Vagina (tissue), 2 donors: ENCODE results near the gene DDX49. TPM values are rescaled to one million over a fixed set of nuclear protein-coding genes. Genes with fewer than 3 reads are reported as not detected.

Experiments used
- DNase-seq, 2 donors: peaks; one replicate each; pipeline ENCODE4 v3.0.0-alpha.2; 2017; ENCODE audit errors: extremely low spot score in 2 of 2
- H3K27ac ChIP-seq: fragments of 200-600 bp; sonication (generic); one replicate; pipeline ENCODE4 v1.5.1; 2019
- H3K27me3 ChIP-seq: fragments of 200-600 bp; sonication (generic); one replicate; pipeline ENCODE4 v1.5.1; 2019
- H3K36me3 ChIP-seq, 2 donors: fragments of 200-600 bp; sonication (generic); one replicate each; pipeline ENCODE4 v1.5.1; 2017 to 2019
- H3K4me1 ChIP-seq: fragments of 200-600 bp; sonication (generic); one replicate; pipeline ENCODE4 v1.5.1; 2019
- H3K4me3 ChIP-seq, 2 donors: fragments of 200-600 bp; sonication (generic); 1 replicate in 1 of 2; 2 replicates in 1 of 2; pipeline ENCODE4 v1.5.1; 2016 to 2019
- H3K9me3 ChIP-seq: fragments of 200-600 bp; sonication (generic); one replicate; pipeline ENCODE4 v1.5.1; 2019
- CTCF ChIP-seq, 3 experiments: fragments of 450-650 bp in 2 of 3; fragments of 200-600 bp in 1 of 3; sonication (generic) in 1 of 3; IDR thresholded peaks; one replicate each; pipeline ENCODE4 v1.5.1; 2017 to 2019; ENCODE audit warnings: antibody characterized with exemption in 3 of 3, mild to moderate bottlenecking in 2 of 3, moderate library complexity in 2 of 3
- POLR2A ChIP-seq, 2 donors: fragments of 450-650 bp; IDR thresholded peaks; one replicate each; pipeline ENCODE4 v1.6.1; 2017; ENCODE audit warnings: antibody characterized with exemption in 2 of 2, mild to moderate bottlenecking in 2 of 2, moderate library complexity in 2 of 2
- POLR2AphosphoS5 ChIP-seq, 2 donors: sonication (generic); formaldehyde crosslinking; IDR thresholded peaks; one replicate each; pipeline ENCODE4 v1.9.0; 2017; ENCODE audit warnings: antibody characterized with exemption in 2 of 2, mild to moderate bottlenecking in 2 of 2, low read depth in 1 of 2; ENCODE audit not compliant: insufficient read depth in 1 of 2
- intact Hi-C: fragments of 100-400 bp; cut with DNase I; formaldehyde crosslinking; loops from one replicate; pipeline ENCODE4 v1.15.1; 2023
- total RNA-seq: library from RNA; depleted of rRNA; stranded (reverse); fragments of >200 nt; gene quantifications from one replicate; pipeline ENCODE4 v1.2.3, GENCODE V29; 2016

The DDX49 gene, protein sequence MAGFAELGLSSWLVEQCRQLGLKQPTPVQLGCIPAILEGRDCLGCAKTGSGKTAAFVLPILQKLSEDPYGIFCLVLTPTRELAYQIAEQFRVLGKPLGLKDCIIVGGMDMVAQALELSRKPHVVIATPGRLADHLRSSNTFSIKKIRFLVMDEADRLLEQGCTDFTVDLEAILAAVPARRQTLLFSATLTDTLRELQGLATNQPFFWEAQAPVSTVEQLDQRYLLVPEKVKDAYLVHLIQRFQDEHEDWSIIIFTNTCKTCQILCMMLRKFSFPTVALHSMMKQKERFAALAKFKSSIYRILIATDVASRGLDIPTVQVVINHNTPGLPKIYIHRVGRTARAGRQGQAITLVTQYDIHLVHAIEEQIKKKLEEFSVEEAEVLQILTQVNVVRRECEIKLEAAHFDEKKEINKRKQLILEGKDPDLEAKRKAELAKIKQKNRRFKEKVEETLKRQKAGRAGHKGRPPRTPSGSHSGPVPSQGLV
- 36.3 TPM for total RNA-seq

- Histone ChIP-seq H3K4me3 (peak within 1 kb of the TSS; percentile 73 to 94), H3K4me1 (peaks cover 45% of the 10 kb centered on the region), H3K27me3 (no peaks in the 10 kb centered on the region), H3K36me3 (peaks cover 0 to 32% of the 10 kb centered on the region in 2 donors), H3K27ac (peak within 1 kb of the TSS; percentile 71), H3K9me3 (no peaks in the 10 kb centered on the region)
- DNase-seq, result peak; percentile 99 to 100
- TF ChIP-seq POLR2AphosphoS5 (IDR thresholded peaks at IDR 0.05; ENCODE audit: insufficient read depth in 1 of 2, low read depth in 1 of 2), result peak; percentile 96 to 99
- TF ChIP-seq POLR2A (IDR thresholded peaks at IDR 0.05), result peak in 1 of 2 donors; percentile 73
- TF ChIP-seq CTCF (IDR thresholded peaks at IDR 0.05), result no peak
- intact Hi-C loops, result no loop called here
These were observed at the start of gene DDX49, which contains the start of gene COPE for GRCh38 chr19:18919086-18919899. DDX49 (plus strand) TSS chr19:18919715; CDS start chr19:18919742, 27 bp downstream. COPE (minus strand) TSS chr19:18919387; CDS start chr19:18919348, 39 bp downstream.

DNA sequence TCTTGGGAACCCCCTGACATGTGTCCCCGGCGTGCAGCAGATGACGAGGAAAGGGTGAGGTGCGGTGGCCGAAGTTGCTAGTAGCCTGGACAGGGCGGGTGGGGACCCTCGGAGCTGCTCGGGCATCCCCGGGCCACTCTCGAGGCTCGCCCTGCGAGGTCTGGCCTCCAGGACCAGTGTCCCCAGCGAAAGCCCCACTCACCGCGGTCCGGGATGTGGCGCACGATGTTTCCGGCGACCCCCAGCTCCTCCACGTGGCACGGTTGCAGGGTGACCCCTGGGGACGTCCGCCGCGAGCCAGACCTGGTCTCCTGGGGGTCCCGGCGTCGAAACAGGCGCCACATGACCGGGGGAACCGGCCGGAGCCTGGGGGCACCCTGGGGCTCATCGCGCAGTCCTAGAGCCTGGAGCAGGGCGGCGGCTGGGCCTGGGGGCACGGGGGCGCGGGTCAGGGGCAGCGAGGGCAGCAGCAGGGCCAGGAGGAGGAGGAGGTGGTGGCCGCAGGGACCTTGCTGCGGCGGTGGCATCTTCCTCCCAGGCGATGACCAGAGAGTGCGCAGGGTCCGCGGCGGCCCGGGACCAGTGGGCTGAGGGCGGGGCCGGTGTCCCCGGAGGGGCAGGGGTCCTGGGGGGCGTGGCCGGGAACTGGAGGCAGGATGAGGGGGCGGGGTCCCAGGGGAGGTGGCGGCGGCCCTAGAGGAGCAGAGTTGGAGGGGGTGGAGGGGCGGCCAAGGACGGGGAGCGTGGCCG, 49.6 kb upstream of the DDX49 start:
- no peak for DNase-seq
- intact Hi-C loops, result no loop called here
- Histone ChIP-seq H3K9me3 (no peaks in the 10 kb centered on the region), H3K4me1 (peaks cover 17% of the 10 kb centered on the region), H3K27me3 (no peaks in the 10 kb centered on the region), H3K36me3 (peaks cover 0 to 30% of the 10 kb centered on the region in 2 donors), H3K4me3 (no peak overlapping the region), H3K27ac (no peak overlapping the region)
- TF ChIP-seq CTCF (IDR thresholded peaks at IDR 0.05), result no peak
- no peak for TF ChIP-seq POLR2AphosphoS5 (IDR thresholded peaks at IDR 0.05; ENCODE audit: insufficient read depth in 1 of 2, low read depth in 1 of 2)
- no peak for TF ChIP-seq POLR2A (IDR thresholded peaks at IDR 0.05)

DNA sequence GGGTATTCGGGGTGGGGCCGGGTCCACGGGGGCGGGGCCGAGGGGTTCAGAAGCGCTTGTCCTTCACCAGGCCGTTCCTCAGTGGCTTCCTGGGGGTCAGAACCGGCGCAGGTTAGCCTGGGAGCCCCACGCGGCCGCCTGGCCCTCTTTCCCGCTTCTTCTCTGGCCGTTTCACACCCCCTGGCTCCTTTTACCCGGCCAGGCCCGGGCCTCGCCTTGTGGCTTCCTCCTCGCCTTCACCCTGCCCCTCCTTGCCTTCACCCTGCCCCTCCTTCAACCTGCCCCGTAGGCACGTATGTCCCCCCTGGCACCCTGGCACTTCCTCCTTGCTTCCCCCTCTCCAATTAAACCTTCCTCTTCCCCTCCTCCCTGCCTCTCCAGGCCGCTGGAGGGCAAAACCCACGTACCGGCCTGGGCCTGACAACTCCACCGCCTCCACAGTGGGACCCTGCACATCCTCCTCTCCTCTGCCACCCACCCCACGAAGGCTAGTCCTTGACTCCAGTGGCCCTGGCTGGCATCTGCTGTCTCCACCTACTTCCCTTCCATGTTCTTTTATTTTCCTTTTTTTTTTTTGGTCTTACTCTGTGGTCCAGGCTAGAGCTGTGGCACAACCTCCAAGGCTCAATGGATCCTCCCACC, 48.9 kb upstream of the DDX49 start:
- TF ChIP-seq CTCF (IDR thresholded peaks at IDR 0.05) (no peak), POLR2AphosphoS5 (IDR thresholded peaks at IDR 0.05; ENCODE audit: insufficient read depth in 1 of 2, low read depth in 1 of 2) (no peak), POLR2A (IDR thresholded peaks at IDR 0.05) (no peak)
- H3K4me1 ChIP-seq, result peaks cover 17% of the 10 kb centered on the region

DNA sequence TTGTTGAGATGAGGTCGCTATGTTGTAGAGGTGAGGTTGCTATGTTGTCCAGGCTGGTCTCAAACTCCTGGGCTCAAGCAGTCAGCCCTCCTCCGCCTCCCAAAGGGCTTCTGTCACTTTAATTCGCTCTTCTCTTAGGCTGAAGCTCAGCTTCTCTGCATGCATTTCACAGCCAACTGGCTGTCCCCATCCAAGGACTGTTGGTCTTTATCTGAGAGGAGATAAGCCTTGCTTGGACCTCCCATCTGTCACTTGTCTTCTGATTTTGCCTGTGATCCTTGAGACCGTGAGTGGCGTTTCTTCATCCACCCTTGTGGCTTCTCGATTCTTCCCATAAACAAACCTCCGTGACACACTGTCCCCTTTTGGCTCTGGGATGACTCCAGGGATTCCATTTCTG, 48.0 kb upstream of the DDX49 start:
- intact Hi-C loops, result no loop called here
- Histone ChIP-seq H3K27me3 (no peaks in the 10 kb centered on the region), H3K27ac (no peak overlapping the region), H3K36me3 (peaks cover 0 to 17% of the 10 kb centered on the region in 2 donors), H3K4me1 (peaks cover 17% of the 10 kb centered on the region), H3K4me3 (no peak overlapping the region), H3K9me3 (no peaks in the 10 kb centered on the region)
- TF ChIP-seq CTCF (IDR thresholded peaks at IDR 0.05) (no peak), POLR2A (IDR thresholded peaks at IDR 0.05) (no peak), POLR2AphosphoS5 (IDR thresholded peaks at IDR 0.05; ENCODE audit: insufficient read depth in 1 of 2, low read depth in 1 of 2) (no peak)
- DNase-seq, result no peak

More for the DNA sequence above, 48.9 kb upstream of the DDX49 start:
- Histone ChIP-seq H3K27ac (no peak overlapping the region), H3K27me3 (no peaks in the 10 kb centered on the region), H3K9me3 (no peaks in the 10 kb centered on the region), H3K36me3 (peaks cover 0 to 23% of the 10 kb centered on the region in 2 donors), H3K4me3 (no peak overlapping the region)
- DNase-seq, result no peak
- intact Hi-C loops, result no loop called here
